HG02973 (cell line): ENCODE measurements around the gene SF3B5.
A peak's percentile ranks its signal among the peaks of the same experiment; 100 is the strongest.
"Not testable (repeated sequence)": the region's sequence is repeated elsewhere in the genome, so short reads cannot be mapped to it uniquely, and the experiment has no call there.

Source experiments
- ATAC-seq: cut with Tn5 transposase; IDR thresholded peaks from one replicate; pipeline ENCODE4 v1.9.1; 2021; ENCODE audit warnings: moderate library complexity; ENCODE audit not compliant: unreplicated experiment

Gene SF3B5

GRCh38 chr6:144064402-144065212 is 30.8 kb downstream of the SF3B5 start:
- ATAC-seq, result peak; percentile 15

GRCh38 chr6:144063744-144064401 is 31.5 kb downstream of the SF3B5 start:
- peak; percentile 78 for ATAC-seq

- ATAC-seq, result peak; percentile 0
Observed at GRCh38 chr6:144063246-144063743, 32.1 kb downstream of the SF3B5 start.

- ATAC-seq, result no peak
Observed at GRCh38 chr6:144062786-144063185, 32.6 kb downstream of the SF3B5 start.

- ATAC-seq, result no peak
Observed at GRCh38 chr6:144059139-144059538, 36.2 kb downstream of the SF3B5 start.

- ATAC-seq, result peak; percentile 73
Observed at GRCh38 chr6:144055121-144055931, 40.0 kb downstream of the SF3B5 start.

GRCh38 chr6:144053601-144054000 is 41.8 kb downstream of the SF3B5 start:
- no peak for ATAC-seq

- no peak for ATAC-seq
Observed at GRCh38 chr6:144052488-144052887, 42.9 kb downstream of the SF3B5 start.

- ATAC-seq, result no peak
Observed at GRCh38 chr6:144049386-144049785, 46.0 kb downstream of the SF3B5 start.

GRCh38 chr6:144047688-144048087 is 47.7 kb downstream of the SF3B5 start:
- ATAC-seq, result no peak

- not testable (repeated sequence) for ATAC-seq
Observed at GRCh38 chr6:144046672-144047071, 48.7 kb downstream of the SF3B5 start.

- not testable (repeated sequence) for ATAC-seq
Observed at GRCh38 chr6:144044989-144045388, 50.4 kb downstream of the SF3B5 start.
